IMR-90 (cell line): Measurements from ENCODE around the gene ASPA.

ENCODE experiments used
- CTCF ChIP-seq: conservative IDR thresholded peaks from 2 replicates; pipeline ENCODE4 v1.5.1; 2012; ENCODE audit warnings: mild to moderate bottlenecking, low read depth, low read length, improper control_type of control experiment
- MXI1 ChIP-seq: IDR thresholded peaks from 2 replicates; pipeline ENCODE4 v1.6.1; 2012; ENCODE audit warnings: low read depth, mild to moderate bottlenecking, low read length, moderate library complexity, borderline replicate concordance
- POLR2A ChIP-seq: IDR thresholded peaks from 2 replicates; pipeline ENCODE4 v1.6.1; 2012; ENCODE audit warnings: mild to moderate bottlenecking, low read depth, low read length
- RAD21 ChIP-seq: IDR thresholded peaks from 2 replicates; pipeline ENCODE4 v1.6.1; 2012; ENCODE audit warnings: low read length, improper control_type of control experiment

GRCh38 chr17:3505008-3505407, 29.2 kb downstream of the ASPA start:
- TF ChIP-seq CTCF (no peak), POLR2A (no peak), RAD21 (no peak), MXI1 (no peak)
